Measurements from ENCODE around the gene CRACDL.

Gene CRACDL

DNA sequence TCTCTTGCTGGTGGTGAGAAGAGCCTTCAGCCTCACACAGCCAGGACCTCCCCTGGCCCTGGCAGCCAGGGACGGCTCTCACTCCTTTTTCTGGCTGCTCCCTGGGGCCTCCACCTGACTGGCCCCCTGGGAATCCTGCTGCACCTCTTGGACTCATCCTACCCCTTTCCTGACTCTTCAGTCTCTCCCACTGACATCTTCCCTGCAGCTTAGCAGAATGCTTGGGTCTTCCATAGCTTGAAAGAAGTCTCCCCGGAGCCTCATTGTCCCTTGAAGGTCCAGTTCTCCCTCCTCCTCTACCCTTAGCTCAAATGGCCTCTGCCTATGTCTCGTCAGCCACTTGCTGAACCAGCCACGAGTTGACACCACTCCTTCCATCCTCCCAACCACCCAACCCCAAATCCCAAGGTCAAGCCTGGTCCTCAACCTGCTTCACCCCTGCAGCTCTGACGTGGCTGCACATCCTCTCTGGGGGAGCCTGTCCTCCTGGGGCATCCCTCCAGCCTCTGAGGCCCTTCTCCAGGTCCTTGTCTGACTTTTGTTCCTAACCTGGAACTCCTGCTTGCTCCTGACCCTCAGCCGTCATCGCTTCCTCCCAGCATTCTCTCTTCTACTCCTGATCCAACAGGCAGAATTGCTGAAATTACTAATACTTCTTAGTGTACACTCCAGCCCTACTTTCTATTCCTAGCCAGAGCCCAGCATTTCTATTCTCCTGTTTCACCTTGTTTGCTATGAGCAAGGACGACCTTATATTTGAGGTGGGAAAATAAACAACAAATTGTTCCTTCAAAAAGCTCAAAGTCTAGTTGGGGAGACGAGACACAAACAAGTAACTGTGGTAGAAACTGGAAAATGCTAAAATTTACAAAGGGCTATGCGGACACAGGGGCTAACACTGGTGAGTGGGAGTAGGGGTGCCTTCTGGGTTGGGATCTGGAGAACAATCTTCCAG, 136.4 kb downstream of the CRACDL start:
- DNase-seq: no peak

DNA sequence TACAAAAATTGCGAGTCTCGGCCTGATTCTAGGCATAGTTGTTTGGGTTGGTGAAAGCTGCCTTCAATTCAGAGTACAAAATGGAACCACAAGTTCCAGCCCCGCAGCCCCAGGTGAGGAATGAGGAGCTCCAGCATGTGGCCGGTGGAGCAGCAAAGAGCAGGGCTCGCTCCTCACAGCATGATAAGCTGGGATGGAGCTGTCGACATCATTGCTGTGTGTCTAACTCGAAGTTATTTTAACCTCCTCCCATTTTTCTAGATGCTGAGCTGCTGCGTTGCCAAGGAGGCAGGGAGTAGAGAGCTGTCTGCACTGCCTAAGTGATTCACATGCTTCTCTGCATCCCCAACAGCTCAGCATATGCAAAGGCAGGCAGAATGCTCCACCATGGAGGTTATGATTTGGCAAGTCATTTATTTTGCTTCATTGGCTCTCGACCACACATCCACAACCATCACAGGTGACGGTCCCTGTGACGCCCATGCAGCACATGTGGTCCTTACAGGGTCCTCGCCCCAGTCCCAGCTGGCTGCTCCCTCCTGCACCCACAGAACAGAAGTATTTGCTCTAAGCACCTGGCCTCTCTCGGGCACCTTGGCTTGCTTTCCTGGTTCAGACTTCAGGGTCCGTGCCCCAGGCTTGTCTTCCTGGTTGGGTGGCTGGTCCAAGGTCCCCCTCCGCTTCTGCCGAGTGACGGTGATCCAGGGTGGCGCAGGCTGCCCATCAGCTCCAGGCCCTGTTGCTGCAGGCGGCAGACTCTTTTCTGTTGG, 139.1 kb downstream of the CRACDL start:
- no peak for DNase-seq

DNA sequence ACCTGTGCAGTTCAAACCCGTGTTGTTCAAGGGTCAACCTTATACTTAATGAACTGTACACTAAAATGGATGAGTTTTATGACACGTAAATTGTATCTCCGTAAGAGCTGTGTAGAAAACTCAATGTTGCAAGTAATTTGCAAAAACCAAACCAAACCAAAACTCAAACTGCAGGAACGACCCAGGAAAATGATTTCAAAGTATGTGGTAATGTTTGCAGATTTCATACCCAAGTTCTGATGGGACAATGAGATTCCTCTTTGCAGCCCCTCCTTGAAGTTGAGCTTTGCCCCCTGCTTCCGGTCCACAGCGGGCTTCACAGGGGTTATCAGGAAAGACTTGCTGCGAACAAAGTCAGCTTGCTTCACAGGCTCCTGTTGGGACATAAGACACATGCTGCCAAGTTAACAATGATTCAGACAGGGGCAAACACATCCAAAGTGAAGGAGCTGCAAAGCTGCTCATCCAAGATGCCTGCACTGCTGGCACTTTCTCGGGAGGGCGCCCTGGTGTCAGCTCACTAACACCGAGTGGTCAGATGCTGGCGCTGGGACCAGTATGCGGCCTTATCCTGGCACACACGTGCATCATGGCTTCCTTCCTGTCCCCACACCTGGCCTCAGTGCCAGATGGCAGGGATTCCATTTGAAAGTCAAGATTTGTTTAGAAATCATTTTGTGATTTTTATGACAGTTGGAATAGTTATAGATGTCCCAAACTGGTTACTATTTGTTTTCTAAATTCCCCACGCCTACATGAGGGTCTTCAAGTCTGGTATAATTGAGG, 139.9 kb downstream of the CRACDL start:
- no peak for DNase-seq

DNA sequence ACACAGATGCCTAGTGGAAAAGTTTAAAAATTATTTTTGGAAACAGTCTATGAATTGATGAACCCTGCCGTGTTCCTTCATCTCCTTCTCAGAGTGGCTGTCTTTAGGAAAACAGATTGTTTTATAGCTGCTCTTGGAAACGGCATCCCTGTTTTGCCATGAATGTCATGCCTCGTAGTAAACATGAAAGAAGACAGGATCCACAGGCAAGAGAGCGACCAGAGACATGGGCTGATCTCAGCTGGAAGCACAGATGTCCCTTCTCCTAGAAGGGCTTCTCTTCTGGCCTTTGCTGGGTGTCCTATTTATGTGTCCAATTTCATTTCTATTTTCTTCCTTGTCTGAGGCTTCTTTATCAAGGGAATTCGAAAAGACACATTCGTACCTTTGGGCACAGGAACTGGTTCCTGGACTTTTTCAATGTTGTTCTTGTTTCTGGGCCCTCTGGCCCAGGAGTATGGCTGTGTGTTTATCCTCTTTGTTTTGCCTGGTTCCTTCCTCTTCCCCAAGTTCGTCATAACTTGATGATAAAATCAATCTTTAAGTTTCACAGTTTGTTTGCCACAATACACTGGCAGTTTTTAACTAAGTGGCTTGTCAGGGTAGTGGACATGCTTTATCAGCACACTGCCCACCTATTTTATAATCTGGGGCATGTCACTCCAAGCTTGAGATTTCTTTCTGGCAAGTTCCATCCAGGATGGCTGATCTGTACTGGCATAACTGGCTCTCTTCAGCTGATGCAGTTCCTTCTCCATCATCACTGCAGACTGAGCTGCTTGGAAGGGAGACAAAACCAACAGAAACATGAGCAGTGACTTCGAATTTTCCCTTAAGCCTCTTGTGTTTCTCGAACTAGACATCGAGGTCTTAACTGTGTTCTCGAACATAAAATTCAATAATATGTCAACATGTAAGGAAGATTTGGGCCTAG, 141.9 kb downstream of the CRACDL start:
- DNase-seq: no peak

- no peak for DNase-seq
Measured at GRCh38 chr2:98793275-98793674, 142.8 kb downstream of the CRACDL start.

GRCh38 chr2:98790221-98790620, 145.8 kb downstream of the CRACDL start:
- DNase-seq: no peak

- no peak for DNase-seq
Measured at GRCh38 chr2:98787700-98788099, 148.3 kb downstream of the CRACDL start.

DNA sequence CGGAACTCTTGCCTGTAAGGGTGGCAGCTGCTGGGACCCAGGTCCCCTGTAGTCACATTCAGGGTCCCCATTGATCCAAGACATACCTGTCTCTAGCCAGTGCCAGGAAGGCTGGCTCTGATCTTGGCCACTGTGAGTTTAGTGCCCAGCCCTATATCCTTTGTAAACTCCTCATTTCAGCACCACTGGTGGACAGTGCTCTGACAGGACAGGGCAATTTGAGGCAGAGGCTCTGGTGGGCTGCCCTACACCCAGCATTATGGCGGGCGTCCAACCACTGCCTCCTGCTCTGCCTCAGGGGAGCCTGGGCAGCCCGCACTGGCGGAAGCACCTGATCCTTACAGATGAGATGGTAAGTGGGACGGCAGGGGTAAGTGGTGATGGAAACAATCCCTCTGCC, 149.8 kb downstream of the CRACDL start:
- DNase-seq: no peak

DNA sequence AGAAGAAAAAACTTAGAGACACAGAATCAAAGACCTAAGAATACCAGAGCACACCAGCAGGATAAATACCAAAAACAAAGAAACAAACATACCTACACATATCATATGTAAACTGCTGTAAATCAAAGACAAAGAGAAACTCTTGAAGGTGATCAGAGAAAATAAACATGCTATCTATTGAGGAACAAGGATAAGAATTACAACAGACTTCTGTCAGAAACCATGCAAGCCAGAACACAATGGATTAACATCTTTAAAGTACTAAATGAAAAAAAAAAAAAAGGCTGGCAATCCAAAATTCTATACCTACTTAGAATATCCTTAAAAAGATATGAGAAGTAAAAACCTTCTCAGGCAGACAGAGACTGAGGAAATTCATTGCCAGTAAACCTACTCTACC, 153.5 kb downstream of the CRACDL start:
- DNase-seq: no peak

- DNase-seq: no peak
Measured at GRCh38 chr2:98781822-98782221, 154.2 kb downstream of the CRACDL start.

GRCh38 chr2:98778741-98779483, 157.1 kb downstream of the CRACDL start:
- DNase-seq: no peak

GRCh38 chr2:98778151-98778550, 157.9 kb downstream of the CRACDL start:
- DNase-seq: no peak

DNA sequence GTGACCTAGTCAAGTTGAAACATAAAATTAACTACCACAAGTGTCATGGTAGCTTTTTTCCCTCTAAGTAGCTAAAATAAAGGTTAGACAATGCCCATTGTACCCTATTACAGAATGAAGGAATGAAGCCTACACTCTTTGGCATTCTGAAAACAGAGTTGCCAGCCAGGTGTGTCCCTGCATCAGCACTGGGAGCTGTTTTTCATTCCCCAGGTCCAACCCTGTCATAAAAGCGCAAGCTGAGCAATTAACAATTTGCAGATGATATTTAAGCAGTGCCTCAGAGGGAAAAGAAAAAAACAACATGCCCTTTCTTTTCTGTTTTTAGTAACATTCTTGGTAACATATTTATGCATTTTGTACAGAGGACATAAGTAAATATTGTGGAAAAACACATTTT, 158.3 kb downstream of the CRACDL start:
- DNase-seq: no peak

GRCh38 chr2:98777076-98777475, 158.9 kb downstream of the CRACDL start:
- DNase-seq: no peak

- DNase-seq: no peak
Measured at GRCh38 chr2:98776136-98776535, 159.9 kb downstream of the CRACDL start.

DNA sequence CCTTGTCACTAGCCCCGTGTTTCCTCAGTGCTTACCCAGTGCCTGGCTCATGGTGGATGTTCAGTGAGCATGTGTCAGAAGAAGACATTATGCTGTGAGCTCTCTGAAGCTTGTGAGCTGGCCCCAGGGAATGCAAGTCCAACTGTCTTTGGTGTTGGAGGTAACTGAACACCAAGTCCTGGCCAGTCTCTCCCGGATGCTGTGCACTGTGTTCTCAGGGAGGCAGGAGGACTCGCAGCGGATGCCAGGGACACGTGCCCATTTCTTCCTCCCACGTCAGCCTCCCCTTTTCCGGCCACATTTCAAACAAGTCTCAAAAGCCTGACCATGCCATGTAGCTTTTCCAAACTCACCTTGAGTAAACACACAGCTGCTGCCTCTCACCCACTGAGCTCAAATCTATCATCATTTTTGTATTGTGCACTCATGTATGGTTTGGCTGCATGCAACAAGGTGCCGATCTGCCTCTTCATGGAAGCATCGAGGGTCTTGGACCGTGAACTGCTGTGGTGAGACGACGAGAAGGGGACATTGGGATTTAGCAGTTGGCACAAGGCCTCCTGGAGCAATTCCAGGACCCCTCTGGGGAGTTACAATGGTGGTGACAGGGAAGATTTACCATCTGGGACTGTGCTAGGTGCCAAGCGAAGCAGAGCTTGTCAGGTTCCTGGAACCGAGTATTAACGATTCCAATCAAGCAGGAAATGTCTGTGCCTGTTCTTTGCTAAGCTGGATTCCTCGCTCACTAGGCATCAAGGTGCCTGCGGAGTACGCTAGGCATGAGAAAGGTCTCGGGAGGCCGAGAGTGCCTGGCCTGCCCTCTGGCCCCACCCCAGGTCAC, 160.7 kb downstream of the CRACDL start:
- DNase-seq: no peak

DNA sequence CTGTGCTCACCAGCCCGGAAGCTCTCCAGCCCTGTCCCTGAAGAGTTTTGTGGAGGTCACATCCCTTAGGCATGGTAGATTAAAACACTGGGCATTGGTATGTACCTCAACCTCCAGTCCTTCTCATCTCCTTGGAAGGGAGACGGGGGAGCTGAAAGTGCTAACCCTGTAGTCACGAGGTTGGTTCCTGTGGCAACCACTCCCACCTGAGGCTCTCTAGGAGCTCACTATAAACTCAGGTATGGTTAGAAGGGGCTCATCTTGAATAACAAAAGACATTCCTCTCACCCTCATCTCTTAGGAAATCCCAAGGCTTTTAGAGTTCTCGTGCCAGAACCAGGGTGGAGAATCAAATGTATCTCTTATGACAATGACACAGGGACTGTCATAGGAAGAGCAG, 162.1 kb downstream of the CRACDL start:
- no peak for DNase-seq

DNA sequence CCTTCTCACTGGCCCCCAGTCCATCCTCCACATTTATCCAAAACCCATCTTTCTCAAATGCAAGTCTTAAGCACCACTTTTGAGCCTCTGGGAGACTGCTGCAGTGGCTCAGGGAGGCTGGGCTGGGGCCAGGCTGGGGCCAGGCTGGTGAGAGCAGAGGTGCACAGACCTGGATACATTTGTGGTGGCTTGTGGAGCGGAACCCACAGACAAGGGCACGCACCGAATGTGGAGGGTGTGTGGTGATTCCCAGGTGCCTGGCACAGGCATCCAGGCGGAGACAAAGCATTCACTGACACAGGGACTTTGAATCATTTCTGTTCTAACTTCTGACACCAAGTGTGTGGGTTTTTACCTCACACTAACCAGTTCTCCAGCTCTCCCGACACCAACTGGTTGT, 162.9 kb downstream of the CRACDL start:
- DNase-seq: no peak

DNA sequence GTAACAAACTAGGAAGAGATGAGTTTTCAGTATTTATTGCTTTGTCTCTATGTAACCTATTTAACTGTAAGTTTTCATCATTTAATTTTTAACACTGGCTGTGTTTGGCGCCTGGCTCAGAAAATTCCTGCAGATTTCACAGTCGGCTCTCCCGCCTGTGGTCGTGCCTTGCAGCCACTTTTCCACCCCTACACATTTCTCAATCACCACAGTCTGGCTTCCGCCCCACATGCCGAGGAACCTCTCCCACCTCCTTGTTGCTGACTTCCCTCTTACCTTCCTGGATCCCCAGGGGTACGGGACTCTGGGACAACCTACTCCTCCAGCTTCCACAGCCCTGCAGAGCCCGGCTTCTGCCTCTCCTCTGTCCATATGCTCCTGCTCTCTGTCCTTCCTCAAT, 163.5 kb downstream of the CRACDL start:
- DNase-seq: no peak

Data from NCI-H2107 (cell line).